HepG2 (cell line): ENCODE measurements around the gene ERICH6. TPM values are rescaled to one million over a fixed set of nuclear protein-coding genes. Genes with fewer than 3 reads are reported as not detected.

Source experiments
- ADNP ChIP-seq: sonication (generic); formaldehyde crosslinking; IDR thresholded peaks from 2 replicates; pipeline ENCODE4 v1.4.0; 2020; ENCODE audit warnings: missing genetic modification reagents
- BCLAF1 ChIP-seq: fragments of 450-650 bp; IDR thresholded peaks from 2 replicates; pipeline ENCODE4 v1.6.1; 2017; ENCODE audit warnings: mild to moderate bottlenecking
- CBX5 ChIP-seq: sonication (generic); formaldehyde crosslinking; IDR thresholded peaks from 2 replicates; pipeline ENCODE4 v1.4.0; 2020; ENCODE audit warnings: missing genetic modification reagents, borderline replicate concordance
- ERF ChIP-seq: IDR thresholded peaks from 2 replicates; pipeline ENCODE4 v1.6.1; 2018; ENCODE audit warnings: missing biosample characterization, missing genetic modification reagents
- GTF3A ChIP-seq: sonication (generic); formaldehyde crosslinking; conservative IDR thresholded peaks from 2 replicates; pipeline ENCODE4 v1.4.0; 2020; ENCODE audit warnings: mild to moderate bottlenecking, missing genetic modification reagents
- MAF1 ChIP-seq: sonication (generic); formaldehyde crosslinking; IDR thresholded peaks from 2 replicates; pipeline ENCODE4 v1.5.0; 2020; ENCODE audit warnings: missing genetic modification reagents, borderline replicate concordance
- MAZ ChIP-seq, 2 experiments: sonication (generic) in 1 of 2; formaldehyde crosslinking in 1 of 2; IDR thresholded peaks; 2 replicates each; pipeline versions ENCODE4 v1.5.0 to v1.6.1; 2012 to 2020; ENCODE audit warnings: low read depth in 2 of 2, mild to moderate bottlenecking in 2 of 2, borderline replicate concordance in 1 of 2, improper control_type of control experiment in 1 of 2, low read length in 1 of 2, missing genetic modification reagents in 1 of 2, moderate library complexity in 1 of 2
- MBD4 ChIP-seq: IDR thresholded peaks from 2 replicates; pipeline ENCODE4 v1.6.1; 2012; ENCODE audit warnings: low read length, inconsistent platforms, borderline replicate concordance
- NAIF1 ChIP-seq: sonication (generic); formaldehyde crosslinking; IDR thresholded peaks from 2 replicates; pipeline ENCODE4 v1.5.0; 2020; ENCODE audit warnings: mild to moderate bottlenecking, missing genetic modification reagents, borderline replicate concordance
- PHB2 ChIP-seq: fragments of 450-650 bp; IDR thresholded peaks from 2 replicates; pipeline ENCODE4 v1.6.1; 2018; ENCODE audit not compliant: partially characterized antibody
- PHF20 ChIP-seq: sonication (generic); formaldehyde crosslinking; IDR thresholded peaks from 2 replicates; pipeline ENCODE4 v1.5.0; 2020; ENCODE audit warnings: mild to moderate bottlenecking, missing genetic modification reagents
- PRMT3 ChIP-seq: sonication (generic); formaldehyde crosslinking; IDR thresholded peaks from 2 replicates; pipeline ENCODE4 v1.8.1; 2022; ENCODE audit warnings: low read depth, mild to moderate bottlenecking, moderate library complexity, missing genetic modification reagents, borderline replicate concordance
- ZFP37 ChIP-seq: sonication (generic); formaldehyde crosslinking; IDR thresholded peaks from 2 replicates; pipeline ENCODE4 v1.4.0; 2020; ENCODE audit warnings: missing genetic modification reagents, borderline replicate concordance
- ZKSCAN8 ChIP-seq: IDR thresholded peaks from 2 replicates; pipeline ENCODE4 v1.6.1; 2016; ENCODE audit warnings: borderline replicate concordance, missing genetic modification reagents, missing compliant biosample characterization
- ZMYM3 ChIP-seq: sonication (generic); formaldehyde crosslinking; IDR thresholded peaks from 2 replicates; pipeline ENCODE4 v1.5.1; 2020; ENCODE audit warnings: mild to moderate bottlenecking, missing genetic modification reagents
- ZNF225 ChIP-seq: sonication (generic); formaldehyde crosslinking; IDR thresholded peaks from 2 replicates; pipeline ENCODE4 v1.4.0; 2020; ENCODE audit warnings: mild to moderate bottlenecking, missing genetic modification reagents
- ZNF609 ChIP-seq: sonication (generic); formaldehyde crosslinking; IDR thresholded peaks from 2 replicates; pipeline ENCODE4 v1.4.0; 2020; ENCODE audit warnings: mild to moderate bottlenecking, missing genetic modification reagents, borderline replicate concordance
- ZNF629 ChIP-seq: sonication (generic); formaldehyde crosslinking; conservative IDR thresholded peaks from 2 replicates; pipeline ENCODE4 v1.5.0; 2020; ENCODE audit warnings: missing genetic modification reagents
- ZNF784 ChIP-seq: sonication (generic); formaldehyde crosslinking; IDR thresholded peaks from 2 replicates; pipeline ENCODE4 v1.5.1; 2020; ENCODE audit warnings: missing genetic modification reagents, mild to moderate bottlenecking, borderline replicate concordance
- polyA plus RNA-seq, 8 experiments: library from polyadenylated mRNA; depleted of rRNA in 3 of 8; stranded (reverse) in 7 of 8; unstranded in 1 of 8; fragments of >200 nt; fragmentation: Illumina TruSeq in 4 of 8; extraction: Trizol in 4 of 8; gene quantifications; 2 replicates each; pipeline versions ENCODE4 v1.2.1 to v1.2.3, GENCODE V29; 2011 to 2016; ENCODE audit warnings: low read depth in 4 of 8, missing spikeins in 1 of 8, mixed read lengths in 1 of 8; ENCODE audit not compliant: insufficient read depth in 1 of 8
- total RNA-seq, 5 experiments: library from RNA; depleted of rRNA; stranded (reverse); fragments of >200 nt; fragmentation: Illumina TruSeq; extraction: Trizol; gene quantifications; 2 replicates each; pipeline ENCODE4 v1.2.3, GENCODE V29; 2016; ENCODE audit warnings: low read depth in 1 of 5

ERICH6 gene
- total and polyA plus RNA-seq, 2 of the 13 experiments (the other 11 are each of a cell fraction or from before 2014, with no cell fraction given): 0.03 TPM; not detected in 1

GRCh38 chr3:150737874-150738679 is 34.4 kb upstream of the ERICH6 start (continued):
- TF ChIP-seq ZNF609 (CRISPR knock-in tag) (no peak), ZMYM3 (peak; percentile 47; the same call in 1 of the 2 replicates), ZFP37 (CRISPR knock-in tag) (no peak), MAZ (IDR thresholded peaks at IDR 0.05; ENCODE audit: borderline replicate concordance, low read depth, low read length) (no peak), MAZ (CRISPR knock-in tag; IDR thresholded peaks at IDR 0.05; ENCODE audit: low read depth) (no peak), ZNF784 (CRISPR knock-in tag) (no peak), PRMT3 (CRISPR knock-in tag) (no peak), ZNF225 (CRISPR knock-in tag) (no peak), MAF1 (CRISPR knock-in tag) (no peak), GTF3A (CRISPR knock-in tag) (no peak), CBX5 (peak; percentile 58; the same call in 1 of the 2 replicates), BCLAF1 (no peak), NAIF1 (CRISPR knock-in tag) (no peak; the same call in 1 of the 2 replicates), PHB2 (no peak), PHF20 (CRISPR knock-in tag) (no peak), ADNP (CRISPR knock-in tag) (no peak), ZKSCAN8 (CRISPR knock-in tag) (no peak), ZNF629 (CRISPR knock-in tag) (no peak), MBD4 (no peak; the same call in 1 of the 2 replicates), ERF (CRISPR knock-in tag) (no peak)
